Fibroblast of the aortic adventitia (primary cell): Measurements from ENCODE around the gene ALX4. TPM values are rescaled to one million over a fixed set of nuclear protein-coding genes. Genes with fewer than 3 reads are reported as not detected.

Experiments
- DNase-seq: peaks from one replicate; pipeline ENCODE4 v3.0.0-alpha.2; 2010; ENCODE audit warnings: low read depth
- H3K4me3 ChIP-seq: 2 replicates; pipeline ENCODE4 v1.5.1; 2011; ENCODE audit warnings: low read depth, mild to moderate bottlenecking, control low read depth, low read length, moderate library complexity
- total RNA-seq: library from RNA; depleted of rRNA; stranded (reverse); fragments of >200 nt; gene quantifications from 2 replicates; pipeline ENCODE4 v1.2.3, GENCODE V29; 2012; ENCODE audit warnings: low replicate concordance
- TF ChIP-seq, protein P1 (sequence below): IDR thresholded peaks from 2 replicates; pipeline ENCODE4 v1.5.1; 2011; ENCODE audit warnings: mild to moderate bottlenecking, low read length, control low read depth, inconsistent platforms; ENCODE audit not compliant: insufficient read depth

The ALX4 gene
- total RNA-seq, 1 donor: not detected

DNA sequence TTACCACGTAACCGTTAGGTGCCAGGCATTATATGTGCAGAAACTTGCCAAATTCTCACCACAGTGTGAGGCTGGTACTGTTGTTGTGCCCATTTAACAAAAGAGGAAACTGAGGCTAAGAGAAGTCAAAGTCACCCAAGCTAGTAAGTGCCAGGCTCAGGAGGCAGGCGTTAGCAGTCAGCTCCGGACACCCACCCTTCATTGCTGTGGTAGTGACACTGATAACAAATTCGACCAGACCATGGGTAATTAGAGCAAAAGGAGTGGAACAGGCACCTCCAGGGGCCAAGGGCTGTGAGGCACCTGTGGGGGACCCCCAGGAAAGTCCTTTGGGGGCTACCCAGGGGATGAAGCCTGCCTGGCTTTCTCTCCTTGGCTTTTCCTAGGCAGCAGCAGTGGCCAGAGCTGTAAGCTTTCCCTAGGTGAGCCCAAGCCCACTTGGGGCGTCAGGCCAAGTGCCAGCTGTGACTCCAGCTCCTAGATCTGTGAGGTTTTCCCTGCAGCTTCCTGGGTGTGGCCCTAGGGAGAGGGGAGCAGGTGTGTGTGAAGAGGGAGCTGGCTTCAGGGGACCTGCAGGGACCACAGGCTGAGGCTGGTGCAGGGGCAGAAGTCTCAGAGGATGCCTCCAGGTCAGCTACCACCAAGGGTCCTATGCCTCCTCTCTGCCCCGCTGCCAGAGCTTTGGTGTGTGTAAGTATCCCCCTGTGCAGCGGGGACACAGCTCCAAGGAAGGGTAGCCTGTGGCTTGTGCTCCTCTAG, 19.7 kb upstream of the ALX4 start:
- no peak overlapping the region for H3K4me3 ChIP-seq
- no peak for DNase-seq
- TF ChIP-seq, protein P1, sequence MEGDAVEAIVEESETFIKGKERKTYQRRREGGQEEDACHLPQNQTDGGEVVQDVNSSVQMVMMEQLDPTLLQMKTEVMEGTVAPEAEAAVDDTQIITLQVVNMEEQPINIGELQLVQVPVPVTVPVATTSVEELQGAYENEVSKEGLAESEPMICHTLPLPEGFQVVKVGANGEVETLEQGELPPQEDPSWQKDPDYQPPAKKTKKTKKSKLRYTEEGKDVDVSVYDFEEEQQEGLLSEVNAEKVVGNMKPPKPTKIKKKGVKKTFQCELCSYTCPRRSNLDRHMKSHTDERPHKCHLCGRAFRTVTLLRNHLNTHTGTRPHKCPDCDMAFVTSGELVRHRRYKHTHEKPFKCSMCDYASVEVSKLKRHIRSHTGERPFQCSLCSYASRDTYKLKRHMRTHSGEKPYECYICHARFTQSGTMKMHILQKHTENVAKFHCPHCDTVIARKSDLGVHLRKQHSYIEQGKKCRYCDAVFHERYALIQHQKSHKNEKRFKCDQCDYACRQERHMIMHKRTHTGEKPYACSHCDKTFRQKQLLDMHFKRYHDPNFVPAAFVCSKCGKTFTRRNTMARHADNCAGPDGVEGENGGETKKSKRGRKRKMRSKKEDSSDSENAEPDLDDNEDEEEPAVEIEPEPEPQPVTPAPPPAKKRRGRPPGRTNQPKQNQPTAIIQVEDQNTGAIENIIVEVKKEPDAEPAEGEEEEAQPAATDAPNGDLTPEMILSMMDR: no peak

DNA sequence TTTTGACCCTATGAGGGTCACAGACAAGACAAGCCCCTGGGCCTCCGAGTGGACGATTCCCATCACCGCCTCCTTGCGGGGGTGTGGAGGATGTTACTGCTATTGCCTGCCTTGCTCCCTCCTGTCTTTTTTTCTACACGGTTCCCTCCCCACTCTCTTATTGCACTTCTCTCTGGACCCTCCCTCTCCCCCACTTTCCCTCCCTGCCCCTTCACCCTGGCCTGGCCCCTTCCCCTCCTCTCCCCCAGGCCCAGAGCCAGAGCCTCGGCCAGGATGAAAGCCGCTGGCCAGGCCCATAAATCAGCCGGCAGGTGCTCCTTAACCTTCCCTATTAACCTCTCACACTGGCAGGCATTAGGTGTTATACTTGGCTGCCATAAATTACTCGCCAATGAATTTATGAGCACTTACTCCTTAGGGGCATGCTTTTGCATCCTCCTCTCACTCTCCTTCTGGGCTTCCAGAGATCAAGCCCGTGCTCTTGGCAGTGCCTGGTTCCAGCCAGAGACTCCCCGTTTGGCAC, 18.3 kb upstream of the ALX4 start:
- TF ChIP-seq, protein P1: no peak

DNA sequence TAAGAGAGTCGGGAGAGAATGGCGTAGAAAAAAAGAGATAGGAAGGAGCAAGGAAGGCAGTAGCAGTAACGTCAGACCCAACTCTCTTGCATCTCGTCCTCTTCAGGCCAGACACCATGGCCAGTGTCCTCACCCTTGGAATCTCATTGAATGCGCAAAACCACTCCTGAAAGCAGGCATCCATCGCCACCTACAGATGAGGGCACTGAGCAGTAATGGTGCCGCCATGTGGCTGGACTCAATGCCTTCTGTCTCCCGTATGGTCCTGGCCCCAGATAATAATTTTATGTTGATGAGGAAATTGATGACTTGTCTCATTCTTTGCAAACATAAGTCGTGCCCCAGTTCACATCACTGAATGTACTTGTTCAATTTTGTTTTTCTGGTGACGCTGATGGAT, 17.8 kb upstream of the ALX4 start:
- no peak for DNase-seq
- H3K4me3 ChIP-seq: no peak overlapping the region
- TF ChIP-seq, protein P1: no peak

More for the DNA sequence above, 18.3 kb upstream of the ALX4 start:
- DNase-seq: no peak
- H3K4me3 ChIP-seq: no peak overlapping the region

DNA sequence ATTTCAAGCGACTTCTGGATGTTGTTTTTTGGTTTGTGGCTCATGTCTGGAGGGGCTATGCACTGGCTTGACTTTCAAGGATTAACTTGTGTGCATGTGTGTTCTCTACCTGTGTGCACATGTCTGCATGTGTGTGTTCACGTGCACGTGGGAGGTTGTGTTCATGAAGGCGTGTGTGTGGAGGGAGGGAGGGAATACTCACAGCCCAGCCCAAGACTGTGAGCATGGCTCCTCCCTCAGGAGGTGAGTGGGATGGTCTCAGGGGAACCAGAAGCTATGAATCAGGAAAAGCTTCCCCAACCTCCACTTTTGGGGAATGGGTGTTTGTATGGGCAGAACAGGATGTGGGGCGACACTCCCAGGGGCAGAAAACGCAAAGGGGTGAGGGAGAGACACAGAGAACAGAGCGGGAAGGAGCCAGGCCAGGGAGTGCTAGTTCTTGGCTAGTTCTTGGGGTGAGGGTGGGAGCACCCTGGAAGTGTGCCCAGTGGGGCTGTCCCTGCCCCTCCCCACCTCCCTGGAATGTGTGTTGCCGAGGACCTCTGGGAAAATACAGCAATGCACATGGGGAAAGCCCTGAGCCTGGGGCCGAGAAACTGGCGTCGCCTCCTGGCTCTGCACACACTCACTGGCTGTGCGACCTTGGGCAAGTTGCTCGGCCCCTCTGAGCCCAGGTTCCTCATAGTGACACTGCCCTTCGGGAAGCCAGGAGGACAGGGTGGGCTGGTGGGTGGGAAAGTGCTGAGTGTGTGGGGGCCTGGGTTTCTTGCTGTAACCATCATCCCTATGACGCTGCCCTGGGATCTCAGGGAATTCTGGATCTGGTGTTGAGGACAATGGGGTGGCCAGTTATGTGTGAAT, 16.9 kb upstream of the ALX4 start:
- TF ChIP-seq, protein P1: peak; percentile 6
- no peak overlapping the region for H3K4me3 ChIP-seq
- no peak for DNase-seq

DNA sequence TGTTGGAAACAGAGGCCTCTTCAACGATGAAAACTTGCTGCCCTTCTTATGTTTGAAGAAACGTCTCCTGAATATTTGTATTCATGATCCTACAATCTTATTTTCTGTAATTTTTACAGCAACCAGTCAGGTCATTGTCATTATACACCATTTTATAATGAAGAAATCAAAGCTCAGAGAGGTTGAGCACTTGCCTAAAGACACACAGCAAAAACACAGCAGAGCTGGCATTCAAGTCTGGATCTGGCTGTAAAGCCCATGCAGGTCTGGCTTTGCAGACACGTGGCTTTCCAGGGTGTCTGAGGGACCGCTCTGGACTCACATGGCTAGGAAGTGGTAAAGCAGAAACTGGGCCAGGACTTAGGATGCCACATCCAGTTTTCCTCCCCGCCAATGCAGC, 15.8 kb upstream of the ALX4 start:
- TF ChIP-seq, protein P1: no peak
- no peak for DNase-seq
- no peak overlapping the region for H3K4me3 ChIP-seq

DNA sequence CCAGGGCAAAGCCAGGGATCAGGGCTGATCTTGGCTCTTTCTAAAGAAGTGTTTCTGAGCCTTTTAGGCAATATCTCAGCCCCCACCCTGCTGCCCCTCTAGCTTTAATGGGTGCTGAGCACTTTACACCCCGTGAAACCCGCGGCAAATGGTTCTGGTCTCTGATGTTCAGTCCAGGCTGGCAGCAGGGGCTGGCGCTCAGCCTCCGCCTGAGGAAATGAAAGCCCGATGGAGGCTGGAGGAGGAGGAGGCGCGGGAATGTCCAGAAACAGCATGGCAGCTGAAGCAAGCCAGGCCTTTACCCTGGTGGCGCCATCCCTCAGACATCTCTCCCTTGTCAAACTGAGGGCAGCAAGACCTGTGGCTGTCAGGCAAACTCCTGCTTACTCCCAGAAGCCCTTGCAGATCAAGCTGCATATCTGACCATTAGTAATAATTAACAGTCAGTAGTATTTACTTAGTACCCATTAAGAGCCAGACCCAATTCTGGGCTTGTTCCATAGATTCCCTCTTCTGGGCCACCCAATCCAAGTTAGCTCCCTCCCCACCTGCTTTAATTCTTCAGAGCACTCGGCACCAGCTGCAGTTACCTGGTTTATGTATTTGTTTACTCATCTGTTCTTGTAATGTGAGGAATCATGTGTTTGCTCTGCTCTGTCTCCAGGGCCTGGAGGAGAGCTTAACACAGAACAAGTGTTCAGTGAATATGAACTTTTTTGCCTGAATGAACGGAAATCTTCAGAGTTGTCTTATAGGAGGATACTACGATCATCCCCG, 15.0 kb upstream of the ALX4 start:
- H3K4me3 ChIP-seq: no peak overlapping the region
- no peak for DNase-seq
- TF ChIP-seq, protein P1: no peak
